ENCODE data around the gene COL17A1.

DNA sequence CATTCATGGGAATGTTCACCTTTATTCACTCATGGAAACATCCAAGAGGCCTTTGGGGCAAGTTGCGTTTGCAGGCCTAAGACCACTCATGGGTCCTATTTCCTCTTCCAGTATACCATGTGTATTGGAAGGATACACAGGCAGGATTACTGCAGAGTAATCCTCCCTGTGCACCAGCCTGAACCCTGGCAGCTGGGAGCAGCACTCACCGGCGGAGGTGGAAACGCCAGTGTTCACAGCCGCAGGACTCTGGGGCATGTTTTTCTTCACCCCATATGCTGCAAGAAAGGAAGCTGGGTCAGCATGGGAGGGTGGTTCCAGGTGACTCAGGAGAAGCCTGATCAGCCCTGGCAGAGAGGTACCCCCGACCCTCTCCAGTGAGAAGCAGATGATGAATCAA is 24.5 kb downstream of the COL17A1 start:
- TF ChIP-seq, protein P1, sequence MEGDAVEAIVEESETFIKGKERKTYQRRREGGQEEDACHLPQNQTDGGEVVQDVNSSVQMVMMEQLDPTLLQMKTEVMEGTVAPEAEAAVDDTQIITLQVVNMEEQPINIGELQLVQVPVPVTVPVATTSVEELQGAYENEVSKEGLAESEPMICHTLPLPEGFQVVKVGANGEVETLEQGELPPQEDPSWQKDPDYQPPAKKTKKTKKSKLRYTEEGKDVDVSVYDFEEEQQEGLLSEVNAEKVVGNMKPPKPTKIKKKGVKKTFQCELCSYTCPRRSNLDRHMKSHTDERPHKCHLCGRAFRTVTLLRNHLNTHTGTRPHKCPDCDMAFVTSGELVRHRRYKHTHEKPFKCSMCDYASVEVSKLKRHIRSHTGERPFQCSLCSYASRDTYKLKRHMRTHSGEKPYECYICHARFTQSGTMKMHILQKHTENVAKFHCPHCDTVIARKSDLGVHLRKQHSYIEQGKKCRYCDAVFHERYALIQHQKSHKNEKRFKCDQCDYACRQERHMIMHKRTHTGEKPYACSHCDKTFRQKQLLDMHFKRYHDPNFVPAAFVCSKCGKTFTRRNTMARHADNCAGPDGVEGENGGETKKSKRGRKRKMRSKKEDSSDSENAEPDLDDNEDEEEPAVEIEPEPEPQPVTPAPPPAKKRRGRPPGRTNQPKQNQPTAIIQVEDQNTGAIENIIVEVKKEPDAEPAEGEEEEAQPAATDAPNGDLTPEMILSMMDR (IDR thresholded peaks at IDR 0.05): no peak
- TF ChIP-seq POLR2A (IDR thresholded peaks at IDR 0.05): no peak
